Right lobe of liver (tissue), 6 donors: ENCODE results near the gene CLEC16A. TPM values are rescaled to one million over a fixed set of nuclear protein-coding genes. Genes with fewer than 3 reads are reported as not detected.

Experiments
- ATAC-seq, 4 donors: fragments of 200-7000 bp; cut with Tn5 transposase; one replicate each; pipeline ENCODE4 v1.9.1; 2020; ENCODE audit warnings: mild to moderate bottlenecking in 4 of 4, moderate library complexity in 4 of 4
- DNase-seq, 3 donors: peaks; one replicate each; pipeline ENCODE4 v3.0.0-alpha.2; 2020
- H3K27ac ChIP-seq, 3 donors: fragments of 200-600 bp; one replicate each; pipeline ENCODE4 v1.8.0; 2022
- H3K27me3 ChIP-seq, 2 donors: fragments of 200-600 bp; one replicate each; pipeline ENCODE4 v1.8.0; 2022
- H3K36me3 ChIP-seq, 4 donors: fragments of 200-600 bp; sonication (generic) in 1 of 4; one replicate each; pipeline versions ENCODE4 v1.5.1 to v1.8.0; 2017 to 2022; ENCODE audit warnings: control low read depth in 1 of 4
- H3K4me1 ChIP-seq, 4 donors: fragments of 200-600 bp; sonication (generic) in 1 of 4; one replicate each; pipeline versions ENCODE4 v1.5.1 to v1.8.0; 2017 to 2022; ENCODE audit warnings: control low read depth in 1 of 4
- H3K4me3 ChIP-seq, 3 donors: fragments of 200-600 bp; one replicate each; pipeline ENCODE4 v1.8.0; 2022
- H3K9me3 ChIP-seq, 4 donors: fragments of 200-600 bp; sonication (generic) in 1 of 4; one replicate each; pipeline versions ENCODE4 v1.5.1 to v1.8.0; 2017 to 2022; ENCODE audit warnings: control low read depth in 1 of 4
- CTCF ChIP-seq, 4 donors: fragments of 200-600 bp in 3 of 4; fragments of 450-650 bp in 1 of 4; IDR thresholded peaks; one replicate each; pipeline versions ENCODE4 v1.5.1 to v1.8.0; 2016 to 2022; ENCODE audit warnings: antibody characterized with exemption in 4 of 4, mild to moderate bottlenecking in 2 of 4
- POLR2A ChIP-seq: fragments of 450-650 bp; IDR thresholded peaks from one replicate; pipeline ENCODE4 v1.6.1; 2017; ENCODE audit warnings: antibody characterized with exemption, mild to moderate bottlenecking
- WGBS: methylation state at CpG from one replicate; pipeline ENCODE4 v1.1.6; 2018; ENCODE audit warnings: low coverage, low lambda C conversion rate; ENCODE audit not compliant: insufficient coverage; ENCODE audit errors: missing lambda C conversion rate; 5-methylcytosine and 5-hydroxymethylcytosine counted together
- intact Hi-C, 2 donors: fragments of 100-400 bp; cut with DNase I; formaldehyde crosslinking; loops; one replicate each; pipeline versions ENCODE4 v1.11.2 to v1.14.1; 2022
- total RNA-seq, 6 experiments: library from RNA; depleted of rRNA in 2 of 6; stranded (reverse); fragments of >200 nt in 2 of 6; fragmentation: NEBNext Ultra II Directional in 3 of 6; extraction: Animal tissue kit (Norgen Biotek cat#: 25700) in 3 of 6; gene quantifications; one replicate each; pipeline versions ENCODE4 v1.1.0 to v1.2.4, GENCODE V29; 2016 to 2023
- donor health status: DM: no; HTN: yes; CAD: no.
- donor health status: DM: no; HTN: no; CAD: no.
- donor health status: DM: no; HTN: no; CAD: no.
- donor health status: DM: no; HTN: yes; CAD: no.
- donor health status: DM: no; HTN: yes; CAD: no.

The CLEC16A gene
- total RNA-seq, 6 experiments from 2014 or later = 15.2 to 25.9 (median 19.8) TPM

DNA sequence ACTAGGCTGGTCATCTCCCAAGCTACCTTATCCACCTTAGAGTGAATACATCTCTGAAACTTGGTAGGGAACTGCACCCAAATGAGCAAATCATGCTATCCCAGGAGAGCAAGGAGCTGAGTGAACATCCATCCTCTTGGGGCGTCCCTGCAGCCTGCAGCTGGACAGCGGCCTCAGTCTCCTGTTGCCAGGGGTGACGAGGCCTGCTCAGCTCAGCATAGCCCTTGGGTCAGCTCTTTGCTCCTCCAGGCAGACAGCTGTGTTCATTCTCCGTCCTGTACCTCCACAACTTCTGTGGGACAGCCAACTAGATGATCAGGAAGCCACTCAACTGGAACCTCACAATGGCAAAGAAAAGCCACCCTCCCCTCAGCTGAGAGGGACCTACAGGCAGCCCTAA is 199.8 kb downstream of the CLEC16A start:
- WGBS = no CpG with 5 or more reads among the region's 4 CpGs
- Histone ChIP-seq H3K9me3 (no peaks in the 10 kb centered on the region), H3K4me1 (peaks cover 0 to 29% (median 4%) of the 10 kb centered on the region in 4 donors), H3K4me3 (no peak overlapping the region), H3K36me3 (no peaks in the 10 kb centered on the region), H3K27ac (no peak overlapping the region), H3K27me3 (no peaks in the 10 kb centered on the region)
- no peak for ATAC-seq
- intact Hi-C loops = no loop called here
- no peak for DNase-seq
- TF ChIP-seq CTCF (IDR thresholded peaks at IDR 0.05) (no peak), POLR2A (no peak)

DNA sequence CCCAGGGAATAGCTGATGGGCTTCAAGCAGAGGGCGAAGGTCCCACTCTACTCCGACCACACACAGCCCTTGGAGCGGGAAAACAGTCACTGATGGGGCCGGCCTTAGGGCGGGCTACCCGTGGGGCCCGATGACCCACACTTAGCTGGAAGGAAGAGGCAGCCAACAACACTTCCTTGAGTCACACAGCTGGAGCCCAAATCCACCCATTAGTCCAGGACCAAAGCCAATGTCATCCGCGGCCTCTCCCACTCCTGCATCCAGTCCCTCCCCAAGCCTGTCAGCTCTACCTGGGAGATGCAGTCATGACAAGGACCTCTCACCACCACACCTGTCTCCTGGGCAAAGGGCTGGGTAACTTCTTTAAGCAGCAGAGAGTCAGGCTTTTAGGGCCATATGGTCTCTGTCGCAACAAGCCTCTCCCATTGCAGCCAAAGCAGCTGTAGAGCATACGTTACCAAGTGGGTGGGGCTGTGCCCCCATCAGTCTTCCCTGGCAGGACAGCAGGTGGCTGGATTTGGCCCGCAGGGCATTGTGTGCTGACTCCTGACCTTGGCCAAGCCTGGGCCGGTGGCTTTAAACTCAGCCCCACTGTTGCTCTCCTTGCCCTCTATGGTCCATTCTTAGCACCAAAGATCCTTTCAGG is 200.9 kb downstream of the CLEC16A start:
- H3K4me1 ChIP-seq = peaks cover 0 to 17% (median 0%) of the 10 kb centered on the region in 4 donors
- no CpG with 5 or more reads among the region's 13 CpGs for WGBS
- no peak overlapping the region for H3K4me3 ChIP-seq
- no peaks in the 10 kb centered on the region for H3K27me3 ChIP-seq
- no peaks in the 10 kb centered on the region for H3K9me3 ChIP-seq
- TF ChIP-seq CTCF (IDR thresholded peaks at IDR 0.05) = no peak
- no peak for TF ChIP-seq POLR2A
- intact Hi-C loops = no loop called here
- no peak overlapping the region for H3K27ac ChIP-seq
- peak in 1 of 4 donors; percentile 23 for ATAC-seq
- DNase-seq = no peak
- H3K36me3 ChIP-seq = no peaks in the 10 kb centered on the region

DNA sequence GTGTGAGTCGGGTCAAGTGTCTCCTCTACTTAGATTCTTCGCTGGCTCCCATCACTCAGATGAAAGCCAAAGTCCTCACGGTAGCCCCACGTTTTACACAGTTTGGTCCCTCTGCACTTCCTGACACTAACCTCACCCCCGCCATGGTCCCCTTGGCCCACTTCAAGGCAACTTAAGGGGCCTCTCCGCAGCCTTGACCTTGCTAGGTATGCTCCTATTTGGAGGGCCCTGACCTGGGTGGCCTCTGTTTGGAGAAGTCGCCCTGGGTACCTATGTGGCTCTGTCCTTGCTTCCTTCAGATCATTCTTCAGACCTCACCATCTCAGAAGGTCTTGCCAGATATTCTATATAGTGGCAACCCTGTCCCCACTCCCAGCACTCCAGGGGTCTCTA is 201.5 kb downstream of the CLEC16A start:
- H3K4me1 ChIP-seq = peaks cover 0 to 17% (median 0%) of the 10 kb centered on the region in 4 donors
- H3K27ac ChIP-seq = no peak overlapping the region
- no peaks in the 10 kb centered on the region for H3K9me3 ChIP-seq
- DNase-seq = no peak
- H3K4me3 ChIP-seq = no peak overlapping the region
- H3K36me3 ChIP-seq = no peaks in the 10 kb centered on the region
- intact Hi-C loops = no loop called here
- ATAC-seq = no peak
- WGBS = 90% methylated on average over 2 of the region's 7 CpGs
- no peaks in the 10 kb centered on the region for H3K27me3 ChIP-seq
- no peak for TF ChIP-seq POLR2A
- TF ChIP-seq CTCF (IDR thresholded peaks at IDR 0.05) = no peak

- no peak for TF ChIP-seq POLR2A
- no peak for TF ChIP-seq CTCF (IDR thresholded peaks at IDR 0.05)
- intact Hi-C loops = no loop called here
- Histone ChIP-seq H3K4me1 (peaks cover 0 to 23% (median 0%) of the 10 kb centered on the region in 4 donors), H3K4me3 (no peak overlapping the region), H3K9me3 (no peaks in the 10 kb centered on the region), H3K27ac (no peak overlapping the region), H3K27me3 (no peaks in the 10 kb centered on the region), H3K36me3 (no peaks in the 10 kb centered on the region)
- 37% methylated on average over 5 of the region's 9 CpGs for WGBS
- DNase-seq = no peak
- ATAC-seq = peak; percentile 21 to 65 (median 54)
Measured at GRCh38 chr16:11147033-11147753, 202.8 kb downstream of the CLEC16A start.
